DND-41 (cell line): ENCODE data around the gene DNAJB4.

Experiments used
- ATAC-seq: fragments of 200-7000 bp; cut with Tn5 transposase; 3 replicates; pipeline ENCODE4 v1.9.1; 2021; ENCODE audit warnings: low read depth; ENCODE audit not compliant: insufficient read depth
- DNase-seq: peaks from one replicate; pipeline ENCODE4 v3.0.0-alpha.2; 2020
- H2AFZ ChIP-seq: 2 replicates; pipeline ENCODE4 v1.6.0; 2012; ENCODE audit warnings: low read depth, low read length
- H3K27ac ChIP-seq: 2 replicates; pipeline ENCODE4 v1.5.1; 2012; ENCODE audit warnings: low read length, inconsistent platforms
- H3K27me3 ChIP-seq: fragments of 200-600 bp; sonication (generic); 2 replicates; pipeline ENCODE4 v1.6.0; 2012; ENCODE audit warnings: low read length, mild to moderate bottlenecking, inconsistent platforms; ENCODE audit not compliant: insufficient read depth, poor library complexity
- H3K36me3 ChIP-seq: 2 replicates; pipeline ENCODE4 v1.5.1; 2012; ENCODE audit warnings: low read length, inconsistent platforms; ENCODE audit not compliant: insufficient read depth
- H3K4me1 ChIP-seq: 2 replicates; pipeline ENCODE4 v1.5.1; 2012; ENCODE audit warnings: mild to moderate bottlenecking, low read length; ENCODE audit not compliant: insufficient read depth
- H3K4me2 ChIP-seq: 2 replicates; pipeline ENCODE4 v1.6.0; 2012; ENCODE audit warnings: mild to moderate bottlenecking, moderate library complexity, low read length, inconsistent platforms; ENCODE audit not compliant: insufficient read depth
- H3K4me3 ChIP-seq, 2 experiments: fragments of 200-600 bp in 1 of 2; shearing (Covaris generic) in 1 of 2; 2 replicates each; pipeline ENCODE4 v1.5.1; 2012 to 2016; ENCODE audit warnings: inconsistent platforms in 2 of 2, low read length in 2 of 2, mild to moderate bottlenecking in 2 of 2, low read depth in 1 of 2, moderate library complexity in 1 of 2
- H3K79me2 ChIP-seq: 2 replicates; pipeline ENCODE4 v1.6.0; 2012; ENCODE audit warnings: low read length, inconsistent platforms; ENCODE audit not compliant: insufficient read depth
- H3K9ac ChIP-seq: 2 replicates; pipeline ENCODE4 v1.6.0; 2012; ENCODE audit warnings: low read depth, mild to moderate bottlenecking, inconsistent platforms, low read length, moderate library complexity
- H3K9me3 ChIP-seq: 2 replicates; pipeline ENCODE4 v1.5.1; 2012; ENCODE audit warnings: low read length, moderate library complexity, mild to moderate bottlenecking, inconsistent platforms; ENCODE audit not compliant: insufficient read depth, severe bottlenecking
- H4K20me1 ChIP-seq: 2 replicates; pipeline ENCODE4 v1.6.0; 2012; ENCODE audit warnings: low read length; ENCODE audit not compliant: insufficient read depth
- EZH2 ChIP-seq: IDR thresholded peaks from 3 replicates; pipeline ENCODE4 v1.6.1; 2012; ENCODE audit warnings: borderline replicate concordance, low read depth, mild to moderate bottlenecking, moderate library complexity, low read length, inconsistent platforms; ENCODE audit not compliant: severe bottlenecking
- TF ChIP-seq, protein P1 (sequence below): IDR thresholded peaks from 2 replicates; pipeline ENCODE4 v1.5.1; 2012; ENCODE audit warnings: borderline replicate concordance, low read length, moderate library complexity, mild to moderate bottlenecking; ENCODE audit not compliant: poor library complexity, severe bottlenecking; ENCODE audit errors: extremely low read depth

The DNAJB4 gene

DNA sequence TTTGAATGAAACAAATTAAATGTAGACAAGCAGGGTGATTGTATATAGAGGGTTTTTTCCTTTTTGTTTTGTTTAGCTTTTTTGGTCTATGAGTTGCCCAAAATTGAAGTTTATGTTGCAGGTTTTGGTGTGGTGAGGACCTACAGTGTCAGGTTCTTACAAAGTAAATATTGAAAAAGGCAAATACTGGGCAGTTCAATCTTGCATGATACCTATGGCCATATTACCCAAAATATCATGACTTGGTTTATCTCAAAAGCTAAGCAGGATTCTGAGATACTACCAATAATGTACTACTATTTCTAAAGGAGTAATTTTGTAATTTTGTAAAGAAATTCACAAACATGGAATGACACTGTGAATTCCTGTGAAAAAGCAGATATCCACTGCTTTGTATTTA lies 1.8 kb downstream of the DNAJB4 start:
- Histone ChIP-seq H2AFZ (peak overlapping the region; percentile 63; the same call in 1 of the 2 replicates), H3K4me2 (peak overlapping the region; percentile 81), H4K20me1 (no peaks in the 10 kb centered on the region), H3K79me2 (peaks cover 28% of the 10 kb centered on the region), H3K27ac (peak overlapping the region; percentile 22; the same call in 1 of the 2 replicates), H3K9ac (peak overlapping the region; percentile 65), H3K9me3 (no peaks in the 10 kb centered on the region), H3K36me3 (no peaks in the 10 kb centered on the region), H3K4me1 (peaks cover 53% of the 10 kb centered on the region), H3K4me3 (peak overlapping the region; percentile 58 to 60; a peak in 2 of 4 replicates), H3K27me3 (no peaks in the 10 kb centered on the region)
- ATAC-seq: no peak
- DNase-seq: no peak
- TF ChIP-seq, protein P1, sequence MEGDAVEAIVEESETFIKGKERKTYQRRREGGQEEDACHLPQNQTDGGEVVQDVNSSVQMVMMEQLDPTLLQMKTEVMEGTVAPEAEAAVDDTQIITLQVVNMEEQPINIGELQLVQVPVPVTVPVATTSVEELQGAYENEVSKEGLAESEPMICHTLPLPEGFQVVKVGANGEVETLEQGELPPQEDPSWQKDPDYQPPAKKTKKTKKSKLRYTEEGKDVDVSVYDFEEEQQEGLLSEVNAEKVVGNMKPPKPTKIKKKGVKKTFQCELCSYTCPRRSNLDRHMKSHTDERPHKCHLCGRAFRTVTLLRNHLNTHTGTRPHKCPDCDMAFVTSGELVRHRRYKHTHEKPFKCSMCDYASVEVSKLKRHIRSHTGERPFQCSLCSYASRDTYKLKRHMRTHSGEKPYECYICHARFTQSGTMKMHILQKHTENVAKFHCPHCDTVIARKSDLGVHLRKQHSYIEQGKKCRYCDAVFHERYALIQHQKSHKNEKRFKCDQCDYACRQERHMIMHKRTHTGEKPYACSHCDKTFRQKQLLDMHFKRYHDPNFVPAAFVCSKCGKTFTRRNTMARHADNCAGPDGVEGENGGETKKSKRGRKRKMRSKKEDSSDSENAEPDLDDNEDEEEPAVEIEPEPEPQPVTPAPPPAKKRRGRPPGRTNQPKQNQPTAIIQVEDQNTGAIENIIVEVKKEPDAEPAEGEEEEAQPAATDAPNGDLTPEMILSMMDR: no peak
- TF ChIP-seq EZH2: no peak

DNA sequence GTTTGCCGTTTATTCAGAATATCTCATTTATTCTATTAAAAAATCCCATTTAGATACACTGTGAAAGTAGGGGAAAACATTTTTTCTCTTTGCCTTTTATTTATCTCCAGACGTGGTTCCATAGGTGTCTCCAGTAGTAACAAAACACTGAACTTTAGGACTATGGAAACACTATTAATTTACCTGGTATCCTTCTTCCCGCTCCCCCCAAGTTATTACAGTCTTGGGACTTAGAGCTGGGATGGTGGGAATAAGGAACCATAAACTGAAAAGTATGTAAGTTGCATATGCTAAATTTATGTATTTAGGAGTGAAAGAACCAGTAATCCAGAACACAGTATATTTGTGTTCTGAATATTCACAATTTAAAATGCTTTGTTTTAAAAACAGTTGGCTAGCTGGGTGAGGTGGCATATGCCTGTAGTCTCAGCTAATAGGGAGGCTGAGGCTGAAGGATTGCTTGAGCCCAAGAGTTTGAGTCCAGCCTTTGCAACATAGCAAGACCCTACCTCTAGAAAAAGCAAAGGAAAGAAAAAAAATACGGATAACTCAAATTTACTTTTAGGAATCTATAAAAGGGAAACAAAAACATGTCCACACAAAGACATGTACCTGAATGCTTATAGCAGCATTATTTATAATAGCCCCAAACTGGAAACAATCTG lies 3.1 kb downstream of the DNAJB4 start:
- H3K27ac ChIP-seq: no peak overlapping the region
- no peak overlapping the region for H3K9ac ChIP-seq
- peaks cover 28% of the 10 kb centered on the region for H3K79me2 ChIP-seq
- no peaks in the 10 kb centered on the region for H3K36me3 ChIP-seq
- peaks cover 47% of the 10 kb centered on the region for H3K4me1 ChIP-seq
- H3K4me2 ChIP-seq: peak overlapping the region; percentile 81
- no peak for DNase-seq
- no peak overlapping the region for H3K4me3 ChIP-seq
- TF ChIP-seq, protein P1: no peak
- no peak for TF ChIP-seq EZH2
- no peaks in the 10 kb centered on the region for H4K20me1 ChIP-seq
- H3K9me3 ChIP-seq: no peaks in the 10 kb centered on the region
- H2AFZ ChIP-seq: no peak overlapping the region
- ATAC-seq: no peak
- H3K27me3 ChIP-seq: no peaks in the 10 kb centered on the region

DNA sequence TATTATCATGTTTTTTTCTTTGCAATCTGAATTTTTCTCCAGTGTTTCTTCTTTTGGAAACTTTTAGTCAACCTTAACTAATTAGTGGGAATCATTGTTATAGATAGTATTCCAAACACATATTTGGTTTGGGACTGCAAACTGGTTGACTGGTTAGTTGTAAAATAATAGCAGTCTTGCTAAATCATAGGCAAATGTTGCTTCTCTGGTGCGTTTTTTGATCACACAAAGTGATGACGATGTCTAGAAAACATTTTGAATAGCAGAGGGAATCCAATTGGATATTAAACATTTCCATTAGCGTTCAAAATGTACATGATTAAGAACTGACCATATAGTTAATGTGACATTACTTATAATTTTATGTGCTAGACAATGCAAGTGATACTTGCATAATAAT lies 4.5 kb downstream of the DNAJB4 start:
- no peaks in the 10 kb centered on the region for H3K27me3 ChIP-seq
- peaks cover 35% of the 10 kb centered on the region for H3K4me1 ChIP-seq
- H4K20me1 ChIP-seq: no peaks in the 10 kb centered on the region
- no peak overlapping the region for H3K4me3 ChIP-seq
- H3K9me3 ChIP-seq: no peaks in the 10 kb centered on the region
- peaks cover 30% of the 10 kb centered on the region for H3K79me2 ChIP-seq
- no peak overlapping the region for H3K9ac ChIP-seq
- no peak for TF ChIP-seq EZH2
- TF ChIP-seq, protein P1: no peak
- H3K36me3 ChIP-seq: no peaks in the 10 kb centered on the region
- H3K4me2 ChIP-seq: peak overlapping the region; percentile 20
- H3K27ac ChIP-seq: no peak overlapping the region
- DNase-seq: no peak
- H2AFZ ChIP-seq: no peak overlapping the region
- no peak for ATAC-seq
